Neuronal stem cell (in vitro differentiated cells): ENCODE measurements around the gene PGC.
A peak's percentile ranks its signal among the peaks of the same experiment; 100 is the strongest.

Experiments used
- DNase-seq: peaks from one replicate; pipeline ENCODE4 v3.0.0-alpha.2; 2013; ENCODE audit warnings: low spot score
- H2AFZ ChIP-seq: one replicate; pipeline ENCODE4 v1.6.1; 2013; ENCODE audit warnings: mild to moderate bottlenecking, low read length, inconsistent platforms
- H2AK5ac ChIP-seq: 2 replicates; pipeline ENCODE4 v1.6.1; 2013; ENCODE audit warnings: low read depth, mild to moderate bottlenecking, inconsistent platforms, low read length, moderate library complexity, mixed read lengths
- H2BK120ac ChIP-seq: 2 replicates; pipeline ENCODE4 v1.6.1; 2013; ENCODE audit warnings: low read depth, mild to moderate bottlenecking, inconsistent platforms, low read length, moderate library complexity, mixed read lengths
- H2BK12ac ChIP-seq: one replicate; pipeline ENCODE4 v1.6.1; 2013; ENCODE audit warnings: low read length, inconsistent platforms
- H2BK15ac ChIP-seq: 2 replicates; pipeline ENCODE4 v1.6.1; 2013; ENCODE audit warnings: mild to moderate bottlenecking, low read length, inconsistent platforms, mixed read lengths
- H2BK5ac ChIP-seq: one replicate; pipeline ENCODE4 v1.6.1; 2013; ENCODE audit warnings: inconsistent platforms, mild to moderate bottlenecking, low read length, moderate library complexity
- H3K14ac ChIP-seq: one replicate; pipeline ENCODE4 v1.6.1; 2013; ENCODE audit warnings: low read length, inconsistent platforms
- H3K18ac ChIP-seq: 2 replicates; pipeline ENCODE4 v1.6.1; 2013; ENCODE audit warnings: low read length, inconsistent platforms
- H3K23ac ChIP-seq: 2 replicates; pipeline ENCODE4 v1.6.1; 2013; ENCODE audit warnings: low read depth, mild to moderate bottlenecking, mixed read lengths, low read length, inconsistent platforms; ENCODE audit not compliant: poor library complexity
- H3K27ac ChIP-seq: replicated peaks from 3 replicates; pipeline ENCODE4 v1.5.1; 2013; ENCODE audit warnings: low read length, inconsistent platforms
- H3K27me3 ChIP-seq, 3 experiments: 2 replicates each; pipeline ENCODE4 v1.6.1; 2013; ENCODE audit warnings: low read length in 3 of 3, mild to moderate bottlenecking in 2 of 3, inconsistent platforms in 1 of 3, low read depth in 1 of 3, mixed read lengths in 1 of 3, moderate library complexity in 1 of 3; ENCODE audit not compliant: control insufficient read depth in 3 of 3, insufficient read depth in 3 of 3
- H3K36me3 ChIP-seq, 2 donors: replicated peaks in 1 of 2; 2 replicates each; pipeline ENCODE4 v1.6.1; 2013; ENCODE audit warnings: low read length in 2 of 2; ENCODE audit not compliant: control insufficient read depth in 2 of 2, insufficient read depth in 2 of 2
- H3K4ac ChIP-seq: 2 replicates; pipeline ENCODE4 v1.6.1; 2013; ENCODE audit warnings: inconsistent platforms, mild to moderate bottlenecking, low read length, moderate library complexity
- H3K4me1 ChIP-seq, 2 donors: 1 replicate in 1 of 2; 2 replicates in 1 of 2; pipeline ENCODE4 v1.6.1; 2013; ENCODE audit warnings: low read length in 2 of 2, low read depth in 1 of 2; ENCODE audit not compliant: control insufficient read depth in 2 of 2, insufficient read depth in 1 of 2
- H3K4me2 ChIP-seq: one replicate; pipeline ENCODE4 v1.6.1; 2013; ENCODE audit warnings: mild to moderate bottlenecking, low read length, inconsistent platforms; ENCODE audit not compliant: insufficient read depth, poor library complexity, severe bottlenecking
- H3K4me3 ChIP-seq, 2 donors: 2 replicates each; pipeline ENCODE4 v1.5.1; 2013; ENCODE audit warnings: low read length in 2 of 2, mild to moderate bottlenecking in 2 of 2, inconsistent platforms in 1 of 2, moderate library complexity in 1 of 2
- H3K79me1 ChIP-seq: one replicate; pipeline ENCODE4 v1.6.1; 2013; ENCODE audit warnings: low read depth, mild to moderate bottlenecking, inconsistent platforms, low read length, moderate library complexity
- H3K9ac ChIP-seq: one replicate; pipeline ENCODE4 v1.6.1; 2013; ENCODE audit warnings: mild to moderate bottlenecking, low read depth, low read length, inconsistent platforms; ENCODE audit not compliant: poor library complexity
- H3K9me3 ChIP-seq, 2 donors: replicated peaks in 1 of 2; 2 replicates each; pipeline versions ENCODE3 to v1.6.1; 2013; ENCODE audit warnings: low read length in 2 of 2, mild to moderate bottlenecking in 2 of 2, inconsistent platforms in 1 of 2, low read depth in 1 of 2, mixed read lengths in 1 of 2, moderate library complexity in 1 of 2; ENCODE audit not compliant: control insufficient read depth in 2 of 2, insufficient read depth in 1 of 2
- H4K8ac ChIP-seq: one replicate; pipeline ENCODE4 v1.6.1; 2013; ENCODE audit warnings: low read depth, mild to moderate bottlenecking, inconsistent platforms, low read length, moderate library complexity
- H4K91ac ChIP-seq: one replicate; pipeline ENCODE4 v1.6.1; 2013; ENCODE audit warnings: low read length, low read depth, mild to moderate bottlenecking, inconsistent platforms; ENCODE audit not compliant: poor library complexity
- WGBS, 2 donors: extraction: QIAGEN DNeasy Blood & Tissue Kit; methylation state at CpG; one replicate each; pipeline ENCODE4 v1.1.7; 2013; ENCODE audit warnings: missing lambda C conversion rate in 2 of 2, mixed read lengths in 1 of 2; ENCODE audit not compliant: insufficient read length in 2 of 2, insufficient replicate concordance in 1 of 2; ENCODE audit errors: extremely low coverage in 2 of 2; 5-methylcytosine and 5-hydroxymethylcytosine counted together

The PGC gene

DNA sequence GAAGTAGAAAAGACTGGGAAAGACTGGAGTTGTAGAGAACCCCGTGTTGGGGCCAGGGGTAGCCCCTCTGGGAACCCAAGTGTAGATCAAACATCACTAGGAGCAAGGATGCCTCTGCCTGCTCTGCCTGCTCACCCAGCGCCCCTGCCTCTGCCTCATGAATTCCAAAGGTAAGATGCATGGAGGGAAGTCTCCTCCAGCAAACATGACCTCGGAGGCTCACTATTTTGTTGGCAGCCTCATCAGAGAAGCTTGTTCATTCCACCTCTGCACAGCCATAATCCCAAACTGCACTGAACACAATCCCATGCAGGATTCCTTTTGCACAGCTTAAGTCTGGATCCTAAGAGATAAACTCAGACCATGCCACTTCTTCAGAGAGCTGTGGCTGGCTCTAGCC lies 27.6 kb upstream of the PGC start:
- no peak overlapping the region for H4K91ac ChIP-seq
- H2BK15ac ChIP-seq, result no peak overlapping the region
- no peaks in the 10 kb centered on the region for H3K27me3 ChIP-seq
- WGBS, 2 donors, result no CpG with 5 or more reads among the region's 3 CpGs
- H2AFZ ChIP-seq, result no peak overlapping the region
- no peak overlapping the region for H2BK5ac ChIP-seq
- no peak overlapping the region for H2BK12ac ChIP-seq
- no peak overlapping the region for H3K23ac ChIP-seq
- peaks cover 34 to 51% of the 10 kb centered on the region in 2 donors for H3K36me3 ChIP-seq
- H3K4ac ChIP-seq, result no peak overlapping the region
- peaks cover 3 to 5% of the 10 kb centered on the region in 2 donors for H3K4me1 ChIP-seq
- H2BK120ac ChIP-seq, result no peak overlapping the region
- no peak overlapping the region for H3K14ac ChIP-seq
- no peak overlapping the region for H3K18ac ChIP-seq
- H3K4me2 ChIP-seq, result no peak overlapping the region
- H4K8ac ChIP-seq, result no peak overlapping the region
- DNase-seq, result no peak
- no peak overlapping the region for H3K27ac ChIP-seq
- H2AK5ac ChIP-seq, result no peak overlapping the region
- H3K9ac ChIP-seq, result no peak overlapping the region
- H3K79me1 ChIP-seq, result no peaks in the 10 kb centered on the region
- no peak overlapping the region for H3K4me3 ChIP-seq
- no peaks in the 10 kb centered on the region for H3K9me3 ChIP-seq

DNA sequence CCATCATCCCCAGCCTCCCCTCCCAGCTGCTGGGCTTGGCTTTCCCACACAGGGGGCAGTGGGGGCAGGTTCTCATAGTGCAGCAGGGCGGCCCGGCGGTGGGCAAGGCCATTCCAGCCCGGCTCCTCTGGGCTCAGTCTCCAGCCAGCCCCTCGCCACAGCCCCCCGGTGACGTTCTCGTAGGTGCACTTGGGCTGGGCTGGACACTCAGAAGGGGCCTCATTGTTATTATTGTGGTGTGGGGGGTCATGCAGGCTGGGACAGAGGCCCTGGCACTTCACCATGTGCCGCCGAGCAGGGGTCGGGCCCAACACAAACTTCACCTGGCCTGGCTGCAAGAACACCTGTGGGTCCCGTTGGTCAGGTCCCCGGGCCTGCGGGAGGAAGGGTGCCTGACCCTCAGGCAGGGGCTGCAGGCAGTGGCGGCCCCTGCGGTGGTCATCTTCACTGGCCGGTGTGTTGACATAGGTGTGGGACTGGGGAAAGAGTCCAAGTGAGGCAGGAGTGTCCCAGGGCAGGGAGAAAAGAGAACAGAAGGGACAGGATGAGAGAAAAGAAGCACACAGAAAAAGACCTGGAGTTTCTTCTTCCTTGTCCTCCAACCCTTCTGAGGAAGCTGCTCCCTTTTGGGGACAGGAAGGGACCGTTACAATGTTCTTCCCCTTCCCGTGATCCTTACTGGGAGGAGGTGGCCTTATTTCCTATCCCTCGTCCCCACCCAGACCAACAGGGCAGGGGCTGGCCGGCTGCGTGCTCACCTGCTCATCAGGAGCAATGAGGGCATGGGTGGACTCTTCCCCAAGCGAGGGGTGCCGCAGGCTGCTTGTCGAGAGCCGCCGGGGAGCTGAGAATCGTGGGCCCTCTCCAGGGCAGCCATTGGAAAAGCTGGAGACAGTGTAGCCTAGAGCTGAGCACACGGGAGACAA lies 24.1 kb upstream of the PGC start:
- Histone ChIP-seq H3K23ac (no peak overlapping the region), H3K9me3 (no peaks in the 10 kb centered on the region), H2BK12ac (no peak overlapping the region), H3K4me2 (no peak overlapping the region), H2AK5ac (no peak overlapping the region), H3K4me1 (peaks cover 9 to 11% of the 10 kb centered on the region in 2 donors), H3K27ac (no peak overlapping the region), H3K36me3 (peaks cover 27 to 45% of the 10 kb centered on the region in 2 donors), H3K9ac (no peak overlapping the region), H3K4me3 (no peak overlapping the region), H3K14ac (no peak overlapping the region), H3K27me3 (no peaks in the 10 kb centered on the region), H4K8ac (no peak overlapping the region), H2BK15ac (no peak overlapping the region), H3K4ac (no peak overlapping the region), H2AFZ (no peak overlapping the region), H3K18ac (no peak overlapping the region), H4K91ac (no peak overlapping the region), H2BK120ac (no peak overlapping the region), H3K79me1 (no peaks in the 10 kb centered on the region), H2BK5ac (no peak overlapping the region)
- no peak for DNase-seq
- WGBS, 2 donors, result no CpG with 5 or more reads among the region's 29 CpGs

DNA sequence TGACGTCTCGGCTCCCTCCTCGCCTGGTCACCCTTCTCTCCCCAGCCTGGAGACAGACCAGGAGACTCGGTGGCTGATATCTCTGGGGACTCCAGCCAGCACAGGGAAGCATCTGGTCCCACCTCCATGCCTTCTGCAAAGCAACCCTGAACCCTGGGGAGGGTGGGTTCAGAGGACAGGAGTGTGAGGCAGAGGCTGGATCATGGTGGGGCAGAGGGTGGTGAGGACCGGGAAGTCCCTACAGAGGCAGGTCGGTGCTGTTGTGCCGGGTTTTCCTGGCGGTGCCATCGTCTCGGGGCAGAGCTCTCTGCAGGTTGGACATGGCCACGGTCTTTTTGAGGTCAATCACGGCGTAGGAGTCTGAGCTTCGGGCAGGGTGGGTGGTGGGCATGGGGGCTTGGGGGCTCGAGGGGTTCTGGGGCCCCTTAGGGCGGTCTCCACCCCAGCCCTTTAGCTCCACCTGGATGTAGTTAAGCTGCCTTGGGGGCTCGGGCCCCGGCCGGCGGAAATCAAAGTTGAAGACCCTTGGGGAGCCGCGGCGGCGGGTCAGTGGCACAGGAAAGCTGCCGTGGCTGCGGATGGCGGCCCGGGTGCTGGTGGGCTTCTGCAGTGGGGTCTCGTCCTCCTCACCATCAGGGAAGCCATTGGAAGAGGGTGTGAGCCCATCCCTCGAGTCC lies 23.3 kb upstream of the PGC start:
- no peak overlapping the region for H3K14ac ChIP-seq
- H3K4me3 ChIP-seq, result no peak overlapping the region
- WGBS, 2 donors, result no CpG with 5 or more reads among the region's 30 CpGs
- no peak overlapping the region for H3K18ac ChIP-seq
- H3K36me3 ChIP-seq, result peaks cover 23 to 40% of the 10 kb centered on the region in 2 donors
- peak overlapping the region; percentile 53 for H3K23ac ChIP-seq
- no peak overlapping the region for H3K9ac ChIP-seq
- H3K4me2 ChIP-seq, result no peak overlapping the region
- H4K91ac ChIP-seq, result no peak overlapping the region
- no peak overlapping the region for H2AFZ ChIP-seq
- no peak overlapping the region for H3K4ac ChIP-seq
- H3K4me1 ChIP-seq, result peaks cover 9 to 11% of the 10 kb centered on the region in 2 donors
- H4K8ac ChIP-seq, result no peak overlapping the region
- no peak overlapping the region for H2AK5ac ChIP-seq
- no peaks in the 10 kb centered on the region for H3K79me1 ChIP-seq
- H2BK5ac ChIP-seq, result no peak overlapping the region
- H2BK12ac ChIP-seq, result no peak overlapping the region
- H3K27me3 ChIP-seq, result no peaks in the 10 kb centered on the region
- H2BK15ac ChIP-seq, result no peak overlapping the region
- no peak overlapping the region for H3K27ac ChIP-seq
- H3K9me3 ChIP-seq, result no peaks in the 10 kb centered on the region
- no peak for DNase-seq
- no peak overlapping the region for H2BK120ac ChIP-seq

DNA sequence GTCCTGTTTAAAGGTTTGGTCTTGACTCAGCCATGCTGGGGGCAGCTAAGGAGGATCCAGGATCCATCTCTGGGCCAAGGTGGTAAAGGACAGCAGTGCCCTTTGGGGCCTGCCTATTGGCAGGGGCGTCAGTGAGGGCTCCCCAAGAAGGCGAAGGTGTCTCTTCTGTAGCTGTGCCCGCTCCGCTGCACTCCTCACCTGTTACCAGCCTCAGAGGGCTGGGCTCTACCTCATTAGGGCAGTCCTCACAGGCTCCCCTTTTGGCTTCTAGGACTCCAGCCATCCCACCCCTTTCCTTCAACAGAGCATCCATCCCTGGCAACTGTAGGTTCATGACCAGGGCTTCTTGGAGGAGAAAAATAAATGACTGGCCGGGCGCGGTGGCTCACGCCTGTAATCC lies 22.2 kb upstream of the PGC start:
- peaks cover 9 to 11% of the 10 kb centered on the region in 2 donors for H3K4me1 ChIP-seq

More for the DNA sequence above, 22.2 kb upstream of the PGC start:
- Histone ChIP-seq H3K4me2 (no peak overlapping the region), H4K91ac (no peak overlapping the region), H3K79me1 (no peaks in the 10 kb centered on the region), H3K23ac (no peak overlapping the region), H3K4ac (no peak overlapping the region), H3K9me3 (no peaks in the 10 kb centered on the region), H3K9ac (no peak overlapping the region), H2BK5ac (peak overlapping the region; percentile 54), H2BK15ac (no peak overlapping the region), H4K8ac (no peak overlapping the region), H3K18ac (no peak overlapping the region), H2AK5ac (no peak overlapping the region), H3K4me3 (no peak overlapping the region), H2AFZ (no peak overlapping the region), H3K14ac (no peak overlapping the region), H3K27ac (no peak overlapping the region), H3K36me3 (peaks cover 14 to 28% of the 10 kb centered on the region in 2 donors), H3K27me3 (no peaks in the 10 kb centered on the region), H2BK120ac (no peak overlapping the region), H2BK12ac (no peak overlapping the region)
- no CpG with 5 or more reads among the region's 8 CpGs for WGBS, 2 donors
- DNase-seq, result no peak
